Measurements from ENCODE around the gene NSUN7.

The NSUN7 gene

GRCh38 chr4:40845154-40845835 lies 95.5 kb downstream of the NSUN7 start:
- TF ChIP-seq PKNOX1 (IDR thresholded peaks at IDR 0.05) (no peak), L3MBTL2 (conservative IDR thresholded peaks at IDR 0.05) (no peak), SP1 (IDR thresholded peaks at IDR 0.05) (no peak), CTBP1 (IDR thresholded peaks at IDR 0.05; ENCODE audit: borderline replicate concordance) (no peak), NFRKB (IDR thresholded peaks at IDR 0.05) (no peak), BHLHE40 (IDR thresholded peaks at IDR 0.05; ENCODE audit: borderline replicate concordance) (no peak), FOXM1 (IDR thresholded peaks at IDR 0.05; ENCODE audit: borderline replicate concordance) (no peak), LEF1 (IDR thresholded peaks at IDR 0.05; ENCODE audit: borderline replicate concordance) (no peak), SUZ12 (IDR thresholded peaks at IDR 0.05) (no peak), ZNF384 (IDR thresholded peaks at IDR 0.05) (no peak), ELF4 (IDR thresholded peaks at IDR 0.05) (no peak), HDGF (IDR thresholded peaks at IDR 0.05; ENCODE audit: borderline replicate concordance) (no peak)
- ChIA-PET POLR2A (interaction anchor here (0.5 kb wide), 1 partner anchor 52 kb away, joined by 3 read pairs; no protein-coding TSS in a partner anchor), CTCF (interaction anchor here (0.6 kb wide), 1 partner anchor 421 kb away, joined by 5 read pairs; no protein-coding TSS in a partner anchor)
- no peak for DNase-seq (ENCODE audit: extremely low spot score)

GRCh38 chr4:40846532-40846931 lies 96.8 kb downstream of the NSUN7 start:
- no peak for TF ChIP-seq ZNF384 (IDR thresholded peaks at IDR 0.05)
- TF ChIP-seq TARDBP (IDR thresholded peaks at IDR 0.05) = no peak
- no peak for TF ChIP-seq ELF4 (IDR thresholded peaks at IDR 0.05)
- TF ChIP-seq ARNT (IDR thresholded peaks at IDR 0.05) = no peak
- TF ChIP-seq LEF1 (IDR thresholded peaks at IDR 0.05; ENCODE audit: borderline replicate concordance) = no peak
- TF ChIP-seq NFRKB (IDR thresholded peaks at IDR 0.05) = no peak
- TF ChIP-seq HDGF (IDR thresholded peaks at IDR 0.05; ENCODE audit: borderline replicate concordance) = no peak
- no peak for TF ChIP-seq L3MBTL2 (conservative IDR thresholded peaks at IDR 0.05)
- no peak for DNase-seq (ENCODE audit: extremely low spot score)
- POLR2A ChIA-PET = no interaction called here
- CTCF ChIA-PET = interaction anchor here (0.7 kb wide), 1 partner anchor 320 kb away, joined by 5 read pairs; no protein-coding TSS in a partner anchor

GRCh38 chr4:40848251-40848650 lies 98.5 kb downstream of the NSUN7 start:
- CTCF ChIA-PET = interaction anchor here (0.7 kb wide), 1 partner anchor 11 kb away, joined by 3 read pairs; no protein-coding TSS in a partner anchor
- POLR2A ChIA-PET = no interaction called here
- no peak for DNase-seq (ENCODE audit: extremely low spot score)
- TF ChIP-seq NFRKB (IDR thresholded peaks at IDR 0.05) (no peak), TARDBP (IDR thresholded peaks at IDR 0.05) (no peak), HDGF (IDR thresholded peaks at IDR 0.05; ENCODE audit: borderline replicate concordance) (no peak), BHLHE40 (IDR thresholded peaks at IDR 0.05; ENCODE audit: borderline replicate concordance) (no peak), FOXK2 (IDR thresholded peaks at IDR 0.05) (no peak), FOXM1 (IDR thresholded peaks at IDR 0.05; ENCODE audit: borderline replicate concordance) (no peak), L3MBTL2 (conservative IDR thresholded peaks at IDR 0.05) (no peak), PKNOX1 (IDR thresholded peaks at IDR 0.05) (no peak), ZNF384 (IDR thresholded peaks at IDR 0.05) (no peak)

- ChIA-PET CTCF (interaction anchor here (0.7 kb wide), 1 partner anchor 13 kb away, joined by 3 read pairs; no protein-coding TSS in a partner anchor), POLR2A (no interaction called here)
- TF ChIP-seq BHLHE40 (IDR thresholded peaks at IDR 0.05; ENCODE audit: borderline replicate concordance) = no peak
- no peak for TF ChIP-seq ELF4 (IDR thresholded peaks at IDR 0.05)
- TF ChIP-seq CTBP1 (IDR thresholded peaks at IDR 0.05; ENCODE audit: borderline replicate concordance) = no peak
- TF ChIP-seq SUZ12 (IDR thresholded peaks at IDR 0.05) = no peak
- no peak for TF ChIP-seq PKNOX1 (IDR thresholded peaks at IDR 0.05)
- no peak for TF ChIP-seq LEF1 (IDR thresholded peaks at IDR 0.05; ENCODE audit: borderline replicate concordance)
- no peak for TF ChIP-seq TARDBP (IDR thresholded peaks at IDR 0.05)
- no peak for TF ChIP-seq ARNT (IDR thresholded peaks at IDR 0.05)
- DNase-seq (ENCODE audit: extremely low spot score) = no peak
Measured at GRCh38 chr4:40848940-40849339, 99.2 kb downstream of the NSUN7 start.

GRCh38 chr4:40850496-40850895 lies 100.7 kb downstream of the NSUN7 start:
- TF ChIP-seq NFRKB (IDR thresholded peaks at IDR 0.05) (no peak), L3MBTL2 (conservative IDR thresholded peaks at IDR 0.05) (no peak), HDGF (IDR thresholded peaks at IDR 0.05; ENCODE audit: borderline replicate concordance) (no peak), TARDBP (IDR thresholded peaks at IDR 0.05) (no peak), FOXK2 (IDR thresholded peaks at IDR 0.05) (no peak), ELF4 (IDR thresholded peaks at IDR 0.05) (no peak), FOXA1 (IDR thresholded peaks at IDR 0.05) (no peak), CTBP1 (IDR thresholded peaks at IDR 0.05; ENCODE audit: borderline replicate concordance) (no peak), ZNF384 (IDR thresholded peaks at IDR 0.05) (no peak), ARNT (IDR thresholded peaks at IDR 0.05) (no peak), PKNOX1 (IDR thresholded peaks at IDR 0.05) (no peak), SUZ12 (IDR thresholded peaks at IDR 0.05) (no peak), FOXM1 (IDR thresholded peaks at IDR 0.05; ENCODE audit: borderline replicate concordance) (no peak)
- ChIA-PET POLR2A (no interaction called here), CTCF (no interaction called here)
- no peak for DNase-seq (ENCODE audit: extremely low spot score)
